ENCODE measurements around the gene PAPOLB.
A peak's percentile ranks its signal among the peaks of the same experiment; 100 is the strongest.
"Not testable (repeated sequence)": the region's sequence is repeated elsewhere in the genome, so short reads cannot be mapped to it uniquely, and the experiment has no call there.

PAPOLB gene

GRCh38 chr7:4861673-4862072 is at the start of gene PAPOLB:
Gene PAPOLB (minus strand): TSS chr7:4862030. CDS start chr7:4861810, 220 bp downstream.
- no peak for DNase-seq

- no peak for DNase-seq
Measured at GRCh38 chr7:4911111-4911828, 49.4 kb upstream of the PAPOLB start.

GRCh38 chr7:4906682-4907081 is 44.9 kb upstream of the PAPOLB start:
- DNase-seq = no peak

GRCh38 chr7:4905171-4905570 is 43.3 kb upstream of the PAPOLB start:
- no peak for DNase-seq

- DNase-seq = no peak
Measured at GRCh38 chr7:4904346-4904745, 42.5 kb upstream of the PAPOLB start.

GRCh38 chr7:4895766-4896165 is 33.9 kb upstream of the PAPOLB start:
- DNase-seq = no peak

GRCh38 chr7:4894482-4894881 is 32.7 kb upstream of the PAPOLB start:
- no peak for DNase-seq

GRCh38 chr7:4893929-4894475 is 32.2 kb upstream of the PAPOLB start:
- no peak for DNase-seq

- not testable (repeated sequence) for DNase-seq
Measured at GRCh38 chr7:4893188-4893587, 31.4 kb upstream of the PAPOLB start.

GRCh38 chr7:4891522-4891921 is 29.7 kb upstream of the PAPOLB start:
- not testable (repeated sequence) for DNase-seq

GRCh38 chr7:4889682-4890081 is 27.9 kb upstream of the PAPOLB start:
- DNase-seq = no peak

GRCh38 chr7:4888161-4888560 is 26.3 kb upstream of the PAPOLB start:
- no peak for DNase-seq

GRCh38 chr7:4886671-4887070 is 24.8 kb upstream of the PAPOLB start:
- DNase-seq = no peak

- DNase-seq = no peak
Measured at GRCh38 chr7:4885317-4885807, 23.5 kb upstream of the PAPOLB start.

- DNase-seq = no peak
Measured at GRCh38 chr7:4884164-4884563, 22.3 kb upstream of the PAPOLB start.

GRCh38 chr7:4883372-4884144 is 21.7 kb upstream of the PAPOLB start, which contains the start of gene RADIL:
Gene RADIL (minus strand): TSS chr7:4883716. CDS start chr7:4878139, 5,577 bp downstream.
- DNase-seq = peak; percentile 76

GRCh38 chr7:4883033-4883371 is 21.2 kb upstream of the PAPOLB start:
- DNase-seq = no peak

- no peak for DNase-seq
Measured at GRCh38 chr7:4882169-4883032, 20.6 kb upstream of the PAPOLB start.

- no peak for DNase-seq
Measured at GRCh38 chr7:4880218-4880617, 18.4 kb upstream of the PAPOLB start.

GRCh38 chr7:4879396-4880081 is 17.7 kb upstream of the PAPOLB start:
- DNase-seq = no peak

- DNase-seq = no peak
Measured at GRCh38 chr7:4878336-4879335, 16.8 kb upstream of the PAPOLB start.
